Measurements from ENCODE around the gene KDM4C.

- no peak for TF ChIP-seq CTCF (IDR thresholded peaks at IDR 0.05)
- TF ChIP-seq POLR2AphosphoS5 (IDR thresholded peaks at IDR 0.05): no peak
- TF ChIP-seq EP300 (IDR thresholded peaks at IDR 0.05): no peak
These were observed 148.1 kb downstream of the KDM4C start for GRCh38 chr9:6905850-6906375.
